GM12878 (cell line): ENCODE results near the gene GRIP2. TPM values are rescaled to one million over a fixed set of nuclear protein-coding genes. Genes with fewer than 3 reads are reported as not detected.

Experiments used
- ATAC-seq: fragments of 200-7000 bp; cut with Tn5 transposase; 3 replicates; pipeline ENCODE4 v1.9.1; 2020; ENCODE audit warnings: mild to moderate bottlenecking, moderate library complexity
- BruUV-seq: library from RNA; stranded (reverse); fragments of 400-500 nt; replicated peaks from 2 replicates; lab custom pipeline; 2021; lab: Mats Ljungman, UMichigan
- CTCF ChIA-PET: fragments of 300-600 bp; sonication (Branson Sonifier 250); formaldehyde crosslinking; extraction: SDS; loops from one replicate; lab custom pipeline; 2021; ENCODE audit warnings: inconsistent platforms; lab: Yijun Ruan, JAX
- POLR2A ChIA-PET: fragments of 350-600 bp; formaldehyde crosslinking; extraction: SDS; loops from one replicate; lab custom pipeline; 2021; ENCODE audit warnings: inconsistent platforms; lab: Charles Lee
- RAD21 ChIA-PET: fragments of 300-600 bp; sonication (Branson Sonifier 250); formaldehyde crosslinking; loops from one replicate; lab custom pipeline; 2023; ENCODE audit warnings: antibody characterized with exemption; ENCODE audit not compliant: unreplicated experiment; lab: Charles Lee
- SMC1A ChIA-PET: fragments of 300-600 bp; sonication (Branson Sonifier 250); formaldehyde crosslinking; loops from one replicate; lab custom pipeline; 2023; ENCODE audit not compliant: unreplicated experiment, uncharacterized antibody; lab: Charles Lee
- DNase-seq: peaks from one replicate; pipeline ENCODE4 v3.0.0-alpha.2; 2011; ENCODE audit warnings: low read depth, low spot score
- FAIRE-seq: peaks from 3 replicates; lab custom pipeline; 2011; peaks lifted over from hg19 to GRCh38; lab: Jason Lieb, UNC
- H2AFZ ChIP-seq: 2 replicates; pipeline ENCODE4 v1.6.0; 2011; ENCODE audit warnings: low read depth, low read length, control low read depth; ENCODE audit not compliant: control insufficient read depth
- H3K27ac ChIP-seq: 2 replicates; pipeline ENCODE4 v1.5.1; 2011; ENCODE audit warnings: control low read depth; ENCODE audit not compliant: control insufficient read depth, insufficient read depth
- H3K27me3 ChIP-seq, 2 experiments: replicated peaks in 1 of 2; 2 replicates each; pipeline versions ENCODE4 v1.6.0 to v1.6.1; 2011; ENCODE audit warnings: low read length in 1 of 2; ENCODE audit not compliant: control insufficient read depth in 2 of 2, insufficient read depth in 2 of 2
- H3K36me3 ChIP-seq, 2 experiments: 2 replicates each; pipeline ENCODE4 v1.5.1; 2011; ENCODE audit warnings: low read length in 1 of 2; ENCODE audit not compliant: control insufficient read depth in 2 of 2, insufficient read depth in 2 of 2
- H3K4me1 ChIP-seq: 2 replicates; pipeline ENCODE4 v1.6.1; 2011; ENCODE audit warnings: mild to moderate bottlenecking, low read length, moderate library complexity, mixed read lengths; ENCODE audit not compliant: control insufficient read depth, insufficient read depth
- H3K4me2 ChIP-seq: 2 replicates; pipeline ENCODE4 v1.6.0; 2011; ENCODE audit warnings: control low read depth; ENCODE audit not compliant: control insufficient read depth, insufficient read depth
- H3K4me3 ChIP-seq: fragments of 200-600 bp; sonication (generic); 2 replicates; pipeline ENCODE4 v1.5.1; 2016
- H3K79me2 ChIP-seq: 2 replicates; pipeline ENCODE4 v1.6.0; 2011; ENCODE audit warnings: low read length; ENCODE audit not compliant: control insufficient read depth, insufficient read depth
- H3K9ac ChIP-seq: 2 replicates; pipeline ENCODE4 v1.8.0; 2011; ENCODE audit warnings: low read length, control low read depth, mixed read lengths; ENCODE audit not compliant: control insufficient read depth, insufficient read depth
- H3K9me3 ChIP-seq: replicated peaks from 3 replicates; pipeline ENCODE4 v1.5.1; 2011; ENCODE audit warnings: mild to moderate bottlenecking, low read length; ENCODE audit not compliant: control insufficient read depth, insufficient read depth
- H4K20me1 ChIP-seq: 2 replicates; pipeline ENCODE4 v1.6.0; 2011; ENCODE audit not compliant: control insufficient read depth, insufficient read depth
- BCL3 ChIP-seq: IDR thresholded peaks from 2 replicates; pipeline ENCODE4 v1.6.1; 2011; ENCODE audit warnings: borderline replicate concordance, low read depth, mild to moderate bottlenecking, moderate library complexity, low read length; ENCODE audit not compliant: insufficient read depth, poor library complexity, severe bottlenecking
- BMI1 ChIP-seq: fragments of 450-650 bp; IDR thresholded peaks from 2 replicates; pipeline ENCODE4 v1.6.1; 2016; ENCODE audit warnings: mild to moderate bottlenecking, moderate library complexity, borderline replicate concordance
- CBFB ChIP-seq: IDR thresholded peaks from 2 replicates; pipeline ENCODE4 v1.6.1; 2016; ENCODE audit warnings: antibody characterized with exemption, low read depth
- EZH2 ChIP-seq: IDR thresholded peaks from 2 replicates; pipeline ENCODE4 v1.6.1; 2012; ENCODE audit warnings: low read depth, mild to moderate bottlenecking, control low read depth, inconsistent platforms, low read length, borderline replicate concordance; ENCODE audit not compliant: control insufficient read depth
- FOXK2 ChIP-seq: fragments of 450-650 bp; IDR thresholded peaks from 2 replicates; pipeline ENCODE4 v1.6.1; 2017; ENCODE audit warnings: mild to moderate bottlenecking, moderate library complexity
- JUND ChIP-seq: IDR thresholded peaks from 2 replicates; pipeline ENCODE4 v1.6.1; 2012; ENCODE audit warnings: low read depth, mild to moderate bottlenecking, low read length, improper control_type of control experiment, moderate library complexity
- KLF5 ChIP-seq: fragments of 450-650 bp; IDR thresholded peaks from 2 replicates; pipeline ENCODE4 v1.6.1; 2014; ENCODE audit warnings: mild to moderate bottlenecking; ENCODE audit not compliant: partially characterized antibody
- MTA3 ChIP-seq: IDR thresholded peaks from 2 replicates; pipeline ENCODE4 v1.6.1; 2012; ENCODE audit warnings: low read length, inconsistent platforms, borderline replicate concordance
- RBBP5 ChIP-seq: fragments of 200-600 bp; sonication (generic); conservative IDR thresholded peaks from 2 replicates; pipeline ENCODE4 v1.6.1; 2016
- RELA ChIP-seq: fragments of 450-650 bp; IDR thresholded peaks from 2 replicates; pipeline ENCODE4 v1.8.0; 2014; ENCODE audit warnings: borderline replicate concordance; ENCODE audit not compliant: partially characterized antibody
- REST ChIP-seq: IDR thresholded peaks from 2 replicates; pipeline ENCODE4 v1.6.1; 2012; ENCODE audit warnings: mild to moderate bottlenecking, low read depth, low read length
- SIX5 ChIP-seq: IDR thresholded peaks from 2 replicates; pipeline ENCODE4 v1.6.1; 2011; ENCODE audit warnings: mild to moderate bottlenecking, low read depth, low read length, moderate library complexity; ENCODE audit not compliant: severe bottlenecking
- SMAD1 ChIP-seq: fragments of 450-650 bp; IDR thresholded peaks from 2 replicates; pipeline ENCODE4 v1.6.1; 2018; ENCODE audit warnings: mild to moderate bottlenecking, low read depth; ENCODE audit not compliant: partially characterized antibody
- SP1 ChIP-seq: IDR thresholded peaks from one replicate; pipeline ENCODE4 v1.6.1; 2011; ENCODE audit warnings: low read depth, low read length
- YY1 ChIP-seq: IDR thresholded peaks from 2 replicates; pipeline ENCODE4 v1.6.1; 2011; ENCODE audit warnings: low read depth, mild to moderate bottlenecking, low read length
- ZNF622 ChIP-seq: fragments of 450-650 bp; IDR thresholded peaks from 2 replicates; pipeline ENCODE4 v1.6.1; 2017; ENCODE audit warnings: mild to moderate bottlenecking, inconsistent platforms
- WGBS: methylation state at CpG from one replicate; pipeline ENCODE4 v1.1.6; 2016; ENCODE audit warnings: low lambda C conversion rate; ENCODE audit not compliant: insufficient replicate concordance, insufficient coverage; ENCODE audit errors: missing lambda C conversion rate; 5-methylcytosine and 5-hydroxymethylcytosine counted together
- in situ Hi-C: fragments of 300-500 bp; cut with MboI; formaldehyde crosslinking; loops from 9 replicates; pipeline ENCODE4 v1.14.3; 2018; ENCODE audit warnings: mixed read lengths
- intact Hi-C: fragments of 100-400 bp; cut with micrococcal nuclease; formaldehyde crosslinking; loops from one replicate; pipeline ENCODE4 v1.14.2; 2022; ENCODE audit not compliant: unreplicated experiment
- polyA plus RNA-seq, 11 experiments: library from polyadenylated mRNA; depleted of rRNA in 4 of 11; unstranded in 6 of 11; stranded (reverse) in 5 of 11; fragments of >200 nt; fragmentation: Nextera tagmentation in 4 of 11; fragmentation: Illumina TruSeq in 1 of 11; extraction: Ambion mirVana in 4 of 11; extraction: Trizol in 1 of 11; gene quantifications; 1 replicate in 1 of 11; 2 replicates in 10 of 11; pipeline versions ENCODE4 v1.2.1 to v1.2.3, GENCODE V29; 2011 to 2016; ENCODE audit warnings: inconsistent platforms in 2 of 11, missing spikeins in 2 of 11, low read depth in 1 of 11
- total RNA-seq, 4 experiments: library from RNA; depleted of rRNA in 3 of 4; stranded (reverse); fragments of >200 nt in 3 of 4; fragmentation: Illumina TruSeq in 1 of 4; extraction: Trizol in 1 of 4; gene quantifications; 2 replicates each; pipeline versions ENCODE4 v1.2.1 to v1.2.3, GENCODE V29; 2013 to 2021
- TF ChIP-seq, protein P1 (sequence below): fragments of 450-650 bp; IDR thresholded peaks from 2 replicates; pipeline ENCODE4 v1.6.1; 2018; ENCODE audit warnings: borderline replicate concordance, mild to moderate bottlenecking; ENCODE audit not compliant: partially characterized antibody
- TF ChIP-seq, protein P2 (sequence below): IDR thresholded peaks from 2 replicates; pipeline ENCODE4 v1.6.1; 2011; ENCODE audit warnings: low read depth, low read length, improper control_type of control experiment, borderline replicate concordance

Gene GRIP2
- total and polyA plus RNA-seq, 10 of the 15 experiments (the other 5 are each of a cell fraction or from before 2014, with no cell fraction given): not detected

- H3K9ac ChIP-seq: no peak overlapping the region
- no peak overlapping the region for H3K4me2 ChIP-seq
- peaks cover 8 to 12% of the 10 kb centered on the region in 2 experiments for H3K36me3 ChIP-seq
- intact Hi-C loops: no loop called here
- ChIA-PET CTCF (interaction anchor here (1.0 kb wide), 1 partner anchor 210 kb away, joined by 5 read pairs; no protein-coding TSS in a partner anchor), POLR2A (no interaction called here), SMC1A (no interaction called here), RAD21 (no interaction called here)
- no peaks in the 10 kb centered on the region for H3K9me3 ChIP-seq
- FAIRE-seq (no peak), ATAC-seq (no peak), DNase-seq (no peak)
- WGBS: 97% methylated on average over 10 of the region's 10 CpGs
- TF ChIP-seq EZH2 (no peak), SIX5 (no peak), RELA (no peak), RBBP5 (no peak), REST (no peak), ZNF622 (no peak), FOXK2 (no peak), JUND (no peak), BCL3 (no peak), BMI1 (no peak), KLF5 (no peak), MTA3 (no peak), CBFB (no peak), SMAD1 (no peak), YY1 (no peak), SP1 (no peak)
- TF ChIP-seq, protein P1, sequence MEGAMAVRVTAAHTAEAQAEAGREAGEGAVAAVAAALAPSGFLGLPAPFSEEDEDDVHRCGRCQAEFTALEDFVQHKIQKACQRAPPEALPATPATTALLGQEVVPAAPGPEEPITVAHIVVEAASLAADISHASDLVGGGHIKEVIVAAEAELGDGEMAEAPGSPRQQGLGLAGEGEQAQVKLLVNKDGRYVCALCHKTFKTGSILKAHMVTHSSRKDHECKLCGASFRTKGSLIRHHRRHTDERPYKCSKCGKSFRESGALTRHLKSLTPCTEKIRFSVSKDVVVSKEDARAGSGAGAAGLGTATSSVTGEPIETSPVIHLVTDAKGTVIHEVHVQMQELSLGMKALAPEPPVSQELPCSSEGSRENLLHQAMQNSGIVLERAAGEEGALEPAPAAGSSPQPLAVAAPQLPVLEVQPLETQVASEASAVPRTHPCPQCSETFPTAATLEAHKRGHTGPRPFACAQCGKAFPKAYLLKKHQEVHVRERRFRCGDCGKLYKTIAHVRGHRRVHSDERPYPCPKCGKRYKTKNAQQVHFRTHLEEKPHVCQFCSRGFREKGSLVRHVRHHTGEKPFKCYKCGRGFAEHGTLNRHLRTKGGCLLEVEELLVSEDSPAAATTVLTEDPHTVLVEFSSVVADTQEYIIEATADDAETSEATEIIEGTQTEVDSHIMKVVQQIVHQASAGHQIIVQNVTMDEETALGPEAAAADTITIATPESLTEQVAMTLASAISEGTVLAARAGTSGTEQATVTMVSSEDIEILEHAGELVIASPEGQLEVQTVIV: no peak
- TF ChIP-seq, protein P2, sequence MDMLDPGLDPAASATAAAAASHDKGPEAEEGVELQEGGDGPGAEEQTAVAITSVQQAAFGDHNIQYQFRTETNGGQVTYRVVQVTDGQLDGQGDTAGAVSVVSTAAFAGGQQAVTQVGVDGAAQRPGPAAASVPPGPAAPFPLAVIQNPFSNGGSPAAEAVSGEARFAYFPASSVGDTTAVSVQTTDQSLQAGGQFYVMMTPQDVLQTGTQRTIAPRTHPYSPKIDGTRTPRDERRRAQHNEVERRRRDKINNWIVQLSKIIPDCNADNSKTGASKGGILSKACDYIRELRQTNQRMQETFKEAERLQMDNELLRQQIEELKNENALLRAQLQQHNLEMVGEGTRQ: no peak
- no peaks in the 10 kb centered on the region for H3K79me2 ChIP-seq
- H3K4me1 ChIP-seq: no peaks in the 10 kb centered on the region
- H3K4me3 ChIP-seq: no peak overlapping the region
- no TSS peak for BruUV-seq
- H3K27me3 ChIP-seq: no peaks in the 10 kb centered on the region
- H2AFZ ChIP-seq: no peak overlapping the region
- H3K27ac ChIP-seq: no peak overlapping the region
- H4K20me1 ChIP-seq: no peaks in the 10 kb centered on the region
- in situ Hi-C loops: no loop called here
Observed at GRCh38 chr3:14471690-14472089, 68.5 kb downstream of the GRIP2 start.
